K562 (cell line): Measurements from ENCODE around the gene LPCAT2. TPM values are rescaled to one million over a fixed set of nuclear protein-coding genes. Genes with fewer than 3 reads are reported as not detected.

Experiments
- ATAC-seq: fragments of 200-7000 bp; cut with Tn5 transposase; 3 replicates; pipeline ENCODE4 v1.9.1; 2020; ENCODE audit warnings: moderate library complexity
- BruUV-seq: library from RNA; stranded (reverse); fragments of 400-500 nt; replicated peaks from 2 replicates; lab custom pipeline; 2021; lab: Mats Ljungman, UMichigan
- CTCF ChIA-PET: fragments of 300-600 bp; formaldehyde crosslinking; extraction: SDS; loops from one replicate; lab custom pipeline; 2021; ENCODE audit warnings: low intra/inter-chr PET ratio; lab: Yijun Ruan, JAX
- POLR2A ChIA-PET: fragments of 300-600, 350-650 bp; sonication (Branson Sonifier 250); formaldehyde crosslinking; extraction: SDS; loops from one replicate; lab custom pipeline; 2021; ENCODE audit warnings: antibody characterized with exemption, inconsistent platforms; lab: Yijun Ruan, JAX
- DNase-seq, 4 experiments: peaks; one replicate each; pipeline versions ENCODE4 v3.0.0 to v3.0.0-alpha.2; 2011 to 2018; ENCODE audit warnings: low spot score in 3 of 4, mixed read lengths in 3 of 4; ENCODE audit errors: extremely low read depth in 1 of 4
- FAIRE-seq: peaks from 2 replicates; lab custom pipeline; 2011; peaks lifted over from hg19 to GRCh38; lab: Jason Lieb, UNC
- H2AFZ ChIP-seq: 2 replicates; pipeline ENCODE4 v1.6.0; 2011; ENCODE audit warnings: low read depth, low read length, control low read depth, inconsistent platforms
- H3K27ac ChIP-seq: fragments of 200-600 bp; 3 replicates; pipeline ENCODE4 v1.8.0; 2011; ENCODE audit warnings: low read depth, mild to moderate bottlenecking, control low read depth, inconsistent platforms, low read length, moderate library complexity, mixed read lengths; ENCODE audit errors: extremely low read depth
- H3K27me3 ChIP-seq, 2 experiments: fragments of 300-600 bp in 1 of 2; 2 replicates in 1 of 2; 3 replicates in 1 of 2; pipeline versions ENCODE4 v1.6.0 to v1.8.0; 2011; ENCODE audit warnings: inconsistent platforms in 2 of 2, low read length in 2 of 2, mild to moderate bottlenecking in 1 of 2, mixed read lengths in 1 of 2, moderate library complexity in 1 of 2; ENCODE audit not compliant: control insufficient read depth in 2 of 2, insufficient read depth in 2 of 2
- H3K36me3 ChIP-seq: fragments of 300-600 bp; 3 replicates; pipeline ENCODE4 v1.8.0; 2011; ENCODE audit warnings: mild to moderate bottlenecking, low read length, inconsistent platforms; ENCODE audit not compliant: control insufficient read depth, insufficient read depth
- H3K4me1 ChIP-seq, 2 experiments: fragments of 200-600 bp in 1 of 2; replicated peaks in 1 of 2; 2 replicates in 1 of 2; 3 replicates in 1 of 2; pipeline versions ENCODE4 v1.5.1 to v1.8.0; 2011; ENCODE audit warnings: inconsistent platforms in 2 of 2, low read length in 2 of 2, mild to moderate bottlenecking in 1 of 2, mixed read lengths in 1 of 2, moderate library complexity in 1 of 2; ENCODE audit not compliant: control insufficient read depth in 2 of 2, insufficient read depth in 2 of 2
- H3K4me2 ChIP-seq: 2 replicates; pipeline ENCODE4 v1.6.1; 2011; ENCODE audit warnings: low read length, control low read depth, inconsistent platforms, mixed read lengths; ENCODE audit not compliant: insufficient read depth
- H3K4me3 ChIP-seq: fragments of 200-600 bp; sonication (generic), shearing (Covaris generic); 2 replicates; pipeline ENCODE4 v1.5.1; 2016; ENCODE audit warnings: control low read depth, inconsistent platforms
- H3K79me2 ChIP-seq: fragments of 200-600 bp; 3 replicates; pipeline ENCODE4 v1.8.0; 2011; ENCODE audit warnings: low read length, inconsistent platforms; ENCODE audit not compliant: control insufficient read depth, insufficient read depth
- H3K9ac ChIP-seq, 2 experiments: 2 replicates each; pipeline versions ENCODE4 v1.6.0 to v1.6.1; 2011; ENCODE audit warnings: low read depth in 2 of 2, low read length in 2 of 2, control low read depth in 1 of 2, inconsistent platforms in 1 of 2, mild to moderate bottlenecking in 1 of 2, mixed read lengths in 1 of 2; ENCODE audit not compliant: insufficient read depth in 1 of 2
- H3K9me1 ChIP-seq: one replicate; pipeline ENCODE4 v1.6.0; 2011; ENCODE audit warnings: inconsistent platforms, mild to moderate bottlenecking, low read length, moderate library complexity; ENCODE audit not compliant: control insufficient read depth, insufficient read depth
- H3K9me3 ChIP-seq: replicated peaks from 2 replicates; pipeline ENCODE4 v1.5.1; 2011; ENCODE audit warnings: low read depth, low read length, inconsistent platforms; ENCODE audit not compliant: control insufficient read depth, insufficient read depth
- H4K20me1 ChIP-seq: replicated peaks from 2 replicates; pipeline ENCODE4 v1.6.1; 2011; ENCODE audit warnings: low read length, inconsistent platforms, mixed read lengths; ENCODE audit not compliant: control insufficient read depth, insufficient read depth
- CBFA2T2 ChIP-seq: fragments of 450-650 bp; conservative IDR thresholded peaks from 2 replicates; pipeline ENCODE4 v1.6.1; 2017; ENCODE audit warnings: mild to moderate bottlenecking
- CCAR2 ChIP-seq: fragments of 200-400 bp; formaldehyde crosslinking; IDR thresholded peaks from 2 replicates; pipeline ENCODE4 v1.6.1; 2017; ENCODE audit warnings: mild to moderate bottlenecking, low read depth, low read length
- FOXM1 ChIP-seq, 2 experiments: fragments of 450-650 bp in 1 of 2; sonication (generic) in 1 of 2; formaldehyde crosslinking in 1 of 2; IDR thresholded peaks; 2 replicates each; pipeline versions ENCODE4 v1.6.1 to v1.9.0; 2017 to 2022; ENCODE audit warnings: low read depth in 2 of 2, mild to moderate bottlenecking in 2 of 2, missing genetic modification reagents in 1 of 2, moderate library complexity in 1 of 2
- HIVEP1 ChIP-seq: fragments of 250-450 bp; sonication (Bioruptor Pico); IDR thresholded peaks from 2 replicates; pipeline ENCODE4 v1.4.0; 2020; ENCODE audit warnings: mild to moderate bottlenecking
- KDM4B ChIP-seq, 2 experiments: fragments of 450-650 bp in 1 of 2; sonication (generic) in 1 of 2; IDR thresholded peaks; 2 replicates each; pipeline ENCODE4 v1.6.1; 2016 to 2017; ENCODE audit warnings: borderline replicate concordance in 2 of 2, antibody characterized with exemption in 1 of 2, low read depth in 1 of 2, mild to moderate bottlenecking in 1 of 2
- KHSRP ChIP-seq: fragments of 450-650 bp; IDR thresholded peaks from 2 replicates; pipeline ENCODE4 v1.6.1; 2017
- L3MBTL2 ChIP-seq: fragments of 450-650 bp; IDR thresholded peaks from 2 replicates; pipeline ENCODE4 v1.6.1; 2016; ENCODE audit warnings: mild to moderate bottlenecking, moderate library complexity
- NR2F6 ChIP-seq: fragments of 450-650 bp; formaldehyde crosslinking; IDR thresholded peaks from 2 replicates; pipeline ENCODE4 v1.4.0; 2020; ENCODE audit warnings: mild to moderate bottlenecking
- RBM39 ChIP-seq: fragments of 200-400 bp; formaldehyde crosslinking; optimal IDR thresholded peaks from 2 replicates; pipeline ENCODE3; 2018; ENCODE audit warnings: low read depth, low read length
- SMARCA5 ChIP-seq: fragments of 450-650 bp; IDR thresholded peaks from 2 replicates; pipeline ENCODE4 v1.6.1; 2016
- STAT5A ChIP-seq: IDR thresholded peaks from 2 replicates; pipeline ENCODE4 v1.6.1; 2012; ENCODE audit warnings: low read length, inconsistent platforms, borderline replicate concordance
- ZNF174 ChIP-seq: fragments of 250-450 bp; sonication (Bioruptor Pico); IDR thresholded peaks from 2 replicates; pipeline ENCODE4 v1.4.0; 2020; ENCODE audit warnings: mild to moderate bottlenecking
- ZNF778 ChIP-seq: fragments of 450-650 bp; formaldehyde crosslinking; IDR thresholded peaks from 2 replicates; pipeline ENCODE4 v1.4.0; 2020; ENCODE audit warnings: mild to moderate bottlenecking, moderate library complexity
- WGBS: fragments of 100-300 bp; shearing (Covaris generic); methylation state at CpG from one replicate; pipeline ENCODE4 v1.1.6; 2016; ENCODE audit warnings: low coverage, mixed read lengths; ENCODE audit not compliant: insufficient coverage; ENCODE audit errors: missing lambda C conversion rate; 5-methylcytosine and 5-hydroxymethylcytosine counted together
- in situ Hi-C: fragments of 300-500 bp; cut with MboI; formaldehyde crosslinking; loops from 4 replicates; pipeline ENCODE4 v1.15.0; 2018; ENCODE audit warnings: inconsistent platforms, mixed read lengths
- intact Hi-C: fragments of 100-400 bp; cut with micrococcal nuclease; formaldehyde crosslinking; loops from 2 replicates; pipeline ENCODE4 v1.14.2; 2022
- polyA plus RNA-seq, 8 experiments: library from polyadenylated mRNA; depleted of rRNA in 4 of 8; stranded (reverse) in 5 of 8; unstranded in 3 of 8; fragments of >200 nt; fragmentation: Nextera tagmentation in 2 of 8; fragmentation: Illumina TruSeq in 1 of 8; extraction: Ambion mirVana in 2 of 8; extraction: Trizol in 1 of 8; gene quantifications; 2 replicates each; pipeline versions ENCODE4 v1.2.1 to v1.2.3, GENCODE V29; 2011 to 2014; ENCODE audit warnings: inconsistent platforms in 1 of 8, missing spikeins in 1 of 8
- total RNA-seq, 7 experiments: library from RNA; depleted of rRNA in 6 of 7; stranded (reverse); fragments of >200 nt in 6 of 7; fragmentation: Illumina TruSeq in 2 of 7; extraction: Trizol in 2 of 7; gene quantifications; 2 replicates each; pipeline versions ENCODE4 v1.2.1 to v1.2.3, GENCODE V29; 2011 to 2021; ENCODE audit warnings: low replicate concordance in 1 of 7

LPCAT2 gene
- total and polyA plus RNA-seq, 9 of the 15 experiments (the other 6 are each of a cell fraction or from before 2014, with no cell fraction given): 2.9 to 15.0 (median 7.3) TPM

- H3K9ac ChIP-seq: no peak within 1 kb of the TSS
- FAIRE-seq (no peak), ATAC-seq (no peak), DNase-seq (no peak)
- ChIA-PET CTCF (no interaction called here), POLR2A (no interaction called here)
- H3K4me1 ChIP-seq: peaks cover 0 to 4% of the 10 kb centered on the region in 2 experiments; a peak in 2 of 5 replicates
- WGBS: 2% methylated on average over 11 of the region's 46 CpGs
- H4K20me1 ChIP-seq: no peaks in the 10 kb centered on the region
- no peak within 1 kb of the TSS for H3K4me3 ChIP-seq
- no peaks in the 10 kb centered on the region for H3K9me1 ChIP-seq
- H3K79me2 ChIP-seq: no peaks in the 10 kb centered on the region
- no peak within 1 kb of the TSS for H2AFZ ChIP-seq
- BruUV-seq: no TSS peak
- intact Hi-C loops (no loop called here), in situ Hi-C loops (no loop called here)
- H3K36me3 ChIP-seq: no peaks in the 10 kb centered on the region
- H3K27ac ChIP-seq: no peak within 1 kb of the TSS
- H3K27me3 ChIP-seq: peaks cover 8 to 26% of the 10 kb centered on the region in 2 experiments; a peak in 4 of 5 replicates
- TF ChIP-seq L3MBTL2 (no peak), KDM4B (IDR thresholded peaks at IDR 0.05; ENCODE audit: borderline replicate concordance in 2 of 2, low read depth in 1 of 2) (no peak), FOXM1 (IDR thresholded peaks at IDR 0.05; ENCODE audit: low read depth) (no peak), FOXM1 (CRISPR knock-in tag; IDR thresholded peaks at IDR 0.05; ENCODE audit: low read depth) (no peak), CCAR2 (no peak), ZNF174 (CRISPR knock-in tag) (no peak), HIVEP1 (CRISPR knock-in tag) (no peak), RBM39 (no peak), KHSRP (no peak), ZNF778 (no peak), NR2F6 (CRISPR knock-in tag) (no peak), SMARCA5 (no peak), CBFA2T2 (no peak), STAT5A (no peak)
- no peak within 1 kb of the TSS for H3K4me2 ChIP-seq
- no peaks in the 10 kb centered on the region for H3K9me3 ChIP-seq
Measured at GRCh38 chr16:55478827-55479429, 29.9 kb upstream of the LPCAT2 start, which contains the start of gene MMP2. TSS of gene MMP2 (plus strand) at chr16:55479198. CDS start at chr16:55479480, 282 bp downstream.
